Mesendoderm (in vitro differentiated cells): ENCODE measurements around the gene TMEM250.

ENCODE experiments used
- DNase-seq: peaks from one replicate; pipeline ENCODE4 v3.0.0; 2013
- H2AK5ac ChIP-seq: 2 replicates; pipeline ENCODE4 v1.6.1; 2013; ENCODE audit warnings: low read length, inconsistent platforms
- H2BK120ac ChIP-seq: 2 replicates; pipeline ENCODE4 v1.6.1; 2013; ENCODE audit warnings: low read depth, mild to moderate bottlenecking, low read length, moderate library complexity, mixed read lengths
- H2BK15ac ChIP-seq: replicated peaks from 2 replicates; pipeline ENCODE4 v1.6.1; 2013; ENCODE audit warnings: low read depth, mild to moderate bottlenecking, moderate library complexity
- H2BK5ac ChIP-seq: 2 replicates; pipeline ENCODE4 v1.6.1; 2013; ENCODE audit warnings: low read length, inconsistent platforms
- H3K18ac ChIP-seq: 2 replicates; pipeline ENCODE4 v1.6.1; 2013; ENCODE audit warnings: mild to moderate bottlenecking, low read length, mixed read lengths
- H3K23ac ChIP-seq: one replicate; pipeline ENCODE4 v1.6.1; 2013; ENCODE audit warnings: low read length
- H3K27ac ChIP-seq: 2 replicates; pipeline ENCODE4 v1.5.1; 2013; ENCODE audit warnings: low read depth, mild to moderate bottlenecking, inconsistent platforms, low read length, moderate library complexity
- H3K27me3 ChIP-seq: 2 replicates; pipeline ENCODE4 v1.6.1; 2013; ENCODE audit warnings: low read length, control low read depth, mild to moderate bottlenecking, inconsistent platforms; ENCODE audit not compliant: insufficient read depth, poor library complexity
- H3K36me3 ChIP-seq: 2 replicates; pipeline ENCODE4 v1.6.1; 2013; ENCODE audit warnings: low read length, inconsistent platforms; ENCODE audit not compliant: control insufficient read depth, insufficient read depth
- H3K4ac ChIP-seq: one replicate; pipeline ENCODE4 v1.6.1; 2013; ENCODE audit warnings: low read depth, mild to moderate bottlenecking, low read length, moderate library complexity
- H3K4me1 ChIP-seq: 2 replicates; pipeline ENCODE4 v1.6.1; 2013; ENCODE audit warnings: low read depth, low read length, inconsistent platforms; ENCODE audit not compliant: control insufficient read depth
- H3K4me2 ChIP-seq: 2 replicates; pipeline ENCODE4 v1.6.1; 2013; ENCODE audit warnings: low read length
- H3K4me3 ChIP-seq: 2 replicates; pipeline ENCODE4 v1.5.1; 2013; ENCODE audit warnings: mild to moderate bottlenecking, low read length
- H3K56ac ChIP-seq: one replicate; pipeline ENCODE4 v1.6.1; 2013; ENCODE audit warnings: low read length
- H3K79me1 ChIP-seq: 2 replicates; pipeline ENCODE4 v1.6.1; 2013; ENCODE audit warnings: low read length, inconsistent platforms
- H3K79me2 ChIP-seq: 2 replicates; pipeline ENCODE4 v1.6.1; 2013; ENCODE audit warnings: mild to moderate bottlenecking, low read length; ENCODE audit not compliant: control insufficient read depth, insufficient read depth
- H3K9ac ChIP-seq: 2 replicates; pipeline ENCODE4 v1.6.1; 2013; ENCODE audit warnings: low read length, inconsistent platforms
- H4K5ac ChIP-seq: one replicate; pipeline ENCODE4 v1.6.1; 2013; ENCODE audit warnings: low read length
- H4K8ac ChIP-seq: one replicate; pipeline ENCODE4 v1.6.1; 2013; ENCODE audit warnings: low read depth, mild to moderate bottlenecking, control low read depth, low read length, moderate library complexity
- WGBS: extraction: QIAGEN DNeasy Blood & Tissue Kit; methylation state at CpG from one replicate; pipeline ENCODE4 v1.1.7; 2013; ENCODE audit warnings: low lambda C conversion rate, missing lambda C conversion rate; ENCODE audit not compliant: insufficient coverage; ENCODE audit errors: extremely low coverage; 5-methylcytosine and 5-hydroxymethylcytosine counted together

TMEM250 gene

GRCh38 chr9:136095070-136096058, 23.3 kb downstream of the TMEM250 start, which contains the start of gene NACC2:
TSS of gene NACC2 (minus strand) at chr9:136095289. CDS start at chr9:136050521, 44,768 bp downstream.
- peak within 1 kb of the TSS; percentile 64 for H3K56ac ChIP-seq
- H3K36me3 ChIP-seq, result no peaks in the 10 kb centered on the region
- H3K4me2 ChIP-seq, result peak within 1 kb of the TSS; percentile 40
- no peak within 1 kb of the TSS for H3K27ac ChIP-seq
- H4K5ac ChIP-seq, result no peak within 1 kb of the TSS
- H3K27me3 ChIP-seq, result peaks cover 2% of the 10 kb centered on the region
- no peaks in the 10 kb centered on the region for H3K4me1 ChIP-seq
- no CpG with 5 or more reads among the region's 143 CpGs for WGBS
- H3K79me2 ChIP-seq, result no peaks in the 10 kb centered on the region
- peak; percentile 31 for DNase-seq
- no peak within 1 kb of the TSS for H2BK120ac ChIP-seq
- no peak within 1 kb of the TSS for H2BK5ac ChIP-seq
- no peak within 1 kb of the TSS for H2BK15ac ChIP-seq
- peak within 1 kb of the TSS; percentile 64 for H3K9ac ChIP-seq
- no peaks in the 10 kb centered on the region for H3K79me1 ChIP-seq
- H3K4ac ChIP-seq, result peak within 1 kb of the TSS; percentile 25
- peak within 1 kb of the TSS; percentile 64 for H3K18ac ChIP-seq
- H3K4me3 ChIP-seq, result peak within 1 kb of the TSS; percentile 25
- no peak within 1 kb of the TSS for H4K8ac ChIP-seq
- H2AK5ac ChIP-seq, result no peak within 1 kb of the TSS
- no peak within 1 kb of the TSS for H3K23ac ChIP-seq

- peak; percentile 34 for DNase-seq
- peaks cover 2% of the 10 kb centered on the region for H3K27me3 ChIP-seq
- no peak overlapping the region for H2BK15ac ChIP-seq
Observed at GRCh38 chr9:136093995-136094881, 24.4 kb downstream of the TMEM250 start.

GRCh38 chr9:136093346-136093986, 25.2 kb downstream of the TMEM250 start:
- Histone ChIP-seq H3K4ac (no peak overlapping the region), H2BK120ac (no peak overlapping the region), H3K79me2 (no peaks in the 10 kb centered on the region), H2BK5ac (no peak overlapping the region), H3K27me3 (peaks cover 2% of the 10 kb centered on the region), H4K8ac (no peak overlapping the region), H3K18ac (no peak overlapping the region), H2BK15ac (no peak overlapping the region), H3K4me1 (no peaks in the 10 kb centered on the region), H3K36me3 (no peaks in the 10 kb centered on the region), H4K5ac (no peak overlapping the region), H3K23ac (peak overlapping the region; percentile 68), H3K9ac (peak overlapping the region; percentile 64), H3K27ac (no peak overlapping the region), H3K56ac (peak overlapping the region; percentile 56), H3K79me1 (no peaks in the 10 kb centered on the region), H2AK5ac (no peak overlapping the region), H3K4me2 (peak overlapping the region; percentile 29), H3K4me3 (no peak overlapping the region)
- peak; percentile 23 for DNase-seq
- no CpG with 5 or more reads among the region's 16 CpGs for WGBS

More at GRCh38 chr9:136093995-136094881, 24.4 kb downstream of the TMEM250 start:
- Histone ChIP-seq H2BK5ac (no peak overlapping the region), H3K18ac (peak overlapping the region; percentile 64), H3K56ac (peak overlapping the region; percentile 56), H3K4me3 (peak overlapping the region; percentile 25), H4K5ac (no peak overlapping the region), H3K36me3 (no peaks in the 10 kb centered on the region), H3K79me2 (no peaks in the 10 kb centered on the region), H2BK120ac (no peak overlapping the region), H2AK5ac (no peak overlapping the region), H3K27ac (no peak overlapping the region), H3K4ac (peak overlapping the region; percentile 25), H3K4me2 (peak overlapping the region; percentile 29), H3K9ac (peak overlapping the region; percentile 64), H4K8ac (no peak overlapping the region), H3K23ac (peak overlapping the region; percentile 68), H3K79me1 (no peaks in the 10 kb centered on the region), H3K4me1 (no peaks in the 10 kb centered on the region)
- WGBS, result no CpG with 5 or more reads among the region's 74 CpGs

DNA sequence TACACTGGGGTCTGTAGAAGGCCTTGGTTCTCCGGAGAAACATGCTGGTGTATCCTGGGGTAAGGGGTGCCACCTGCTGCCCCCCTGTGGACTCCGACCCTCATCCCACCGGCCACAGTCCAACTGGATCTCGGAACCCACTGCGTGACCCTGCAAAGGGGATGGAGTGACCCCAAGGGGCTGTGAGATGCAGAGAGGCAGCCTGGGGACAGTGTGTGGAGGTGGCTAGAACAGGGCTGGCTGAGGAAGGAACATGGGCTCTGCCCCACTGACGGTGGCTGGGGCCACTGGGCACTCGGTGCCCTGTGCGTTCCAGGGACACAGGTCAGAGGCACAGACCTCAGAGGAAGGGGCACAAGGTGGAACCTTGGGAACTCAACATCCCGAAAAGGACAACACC, 25.9 kb downstream of the TMEM250 start:
- no CpG with 5 or more reads among the region's 9 CpGs for WGBS
- Histone ChIP-seq H2AK5ac (no peak overlapping the region), H3K4me2 (no peak overlapping the region), H3K79me1 (no peaks in the 10 kb centered on the region), H2BK120ac (no peak overlapping the region), H3K4me1 (no peaks in the 10 kb centered on the region), H3K9ac (no peak overlapping the region), H4K8ac (no peak overlapping the region), H3K23ac (no peak overlapping the region), H2BK5ac (no peak overlapping the region), H3K36me3 (no peaks in the 10 kb centered on the region), H3K18ac (no peak overlapping the region), H3K27me3 (peaks cover 2% of the 10 kb centered on the region), H3K27ac (no peak overlapping the region), H2BK15ac (no peak overlapping the region), H3K4ac (no peak overlapping the region), H4K5ac (no peak overlapping the region), H3K4me3 (no peak overlapping the region), H3K79me2 (no peaks in the 10 kb centered on the region), H3K56ac (no peak overlapping the region)
- no peak for DNase-seq

- H3K36me3 ChIP-seq, result no peaks in the 10 kb centered on the region
- no peak overlapping the region for H3K27ac ChIP-seq
- DNase-seq, result no peak
- no peak overlapping the region for H3K4me2 ChIP-seq
- no peak overlapping the region for H3K56ac ChIP-seq
- no peak overlapping the region for H3K23ac ChIP-seq
- H4K5ac ChIP-seq, result no peak overlapping the region
- H4K8ac ChIP-seq, result no peak overlapping the region
- H2BK5ac ChIP-seq, result no peak overlapping the region
- H3K4ac ChIP-seq, result no peak overlapping the region
- peaks cover 2% of the 10 kb centered on the region for H3K27me3 ChIP-seq
- no peak overlapping the region for H2BK15ac ChIP-seq
- H3K79me2 ChIP-seq, result no peaks in the 10 kb centered on the region
- no peaks in the 10 kb centered on the region for H3K79me1 ChIP-seq
- H2AK5ac ChIP-seq, result no peak overlapping the region
- H2BK120ac ChIP-seq, result no peak overlapping the region
- H3K18ac ChIP-seq, result no peak overlapping the region
- no peak overlapping the region for H3K4me3 ChIP-seq
- H3K4me1 ChIP-seq, result no peaks in the 10 kb centered on the region
- WGBS, result no CpG with 5 or more reads among the region's 10 CpGs
- no peak overlapping the region for H3K9ac ChIP-seq
Observed at GRCh38 chr9:136092353-136092650, 26.4 kb downstream of the TMEM250 start.
